HEK293T (cell line): Measurements from ENCODE around the gene TSFM.

Experiments used
- BHLHE40 ChIP-seq: fragments of 450-650 bp; IDR thresholded peaks from 2 replicates; pipeline ENCODE4 v1.6.1; 2016; ENCODE audit warnings: mild to moderate bottlenecking, moderate library complexity, borderline replicate concordance
- NFRKB ChIP-seq: fragments of 450-650 bp; IDR thresholded peaks from 2 replicates; pipeline ENCODE4 v1.6.1; 2016; ENCODE audit warnings: mild to moderate bottlenecking, moderate library complexity
- PKNOX1 ChIP-seq: fragments of 450-650 bp; IDR thresholded peaks from 2 replicates; pipeline ENCODE4 v1.6.1; 2016
- SUZ12 ChIP-seq: fragments of 450-650 bp; IDR thresholded peaks from 2 replicates; pipeline ENCODE4 v1.6.1; 2016; ENCODE audit warnings: mild to moderate bottlenecking
- TARDBP ChIP-seq: fragments of 450-650 bp; IDR thresholded peaks from 2 replicates; pipeline ENCODE4 v1.6.1; 2016

- TF ChIP-seq NFRKB (no peak), TARDBP (no peak), BHLHE40 (no peak), PKNOX1 (no peak), SUZ12 (no peak)
Observed at GRCh38 chr12:57783861-57784260, 1.3 kb downstream of the TSFM start.
